Activated naive CD8-positive, alpha-beta T cell (primary cell): ENCODE measurements around the gene THOP1.

ENCODE experiments used
- H3K27ac Mint-ChIP-seq: one replicate; pipeline ENCODE4 v1.8.0; 2021; ENCODE audit warnings: mixed read lengths
- H3K27me3 Mint-ChIP-seq: one replicate; pipeline ENCODE4 v1.8.0; 2021; ENCODE audit warnings: mixed read lengths
- H3K36me3 Mint-ChIP-seq: one replicate; pipeline ENCODE4 v1.8.0; 2021; ENCODE audit warnings: mixed read lengths
- H3K4me1 Mint-ChIP-seq: one replicate; pipeline ENCODE4 v1.8.0; 2021; ENCODE audit warnings: low read depth, mixed read lengths
- H3K4me3 Mint-ChIP-seq: one replicate; pipeline ENCODE4 v1.8.0; 2021; ENCODE audit warnings: mild to moderate bottlenecking, mixed read lengths
- H3K9me3 Mint-ChIP-seq: one replicate; pipeline ENCODE4 v1.8.0; 2021; ENCODE audit warnings: low read depth, mixed read lengths

Gene THOP1

GRCh38 chr19:2758601-2759313 is 26.5 kb upstream of the THOP1 start:
- H3K27ac Mint-ChIP-seq: no peak overlapping the region
- no peak overlapping the region for H3K4me3 Mint-ChIP-seq
- no peaks in the 10 kb centered on the region for H3K36me3 Mint-ChIP-seq
- H3K4me1 Mint-ChIP-seq: peaks cover 2% of the 10 kb centered on the region
- no peaks in the 10 kb centered on the region for H3K9me3 Mint-ChIP-seq
- no peaks in the 10 kb centered on the region for H3K27me3 Mint-ChIP-seq

- Mint-ChIP-seq H3K4me1 (peaks cover 2% of the 10 kb centered on the region), H3K36me3 (no peaks in the 10 kb centered on the region), H3K4me3 (no peak overlapping the region), H3K9me3 (no peaks in the 10 kb centered on the region), H3K27me3 (no peaks in the 10 kb centered on the region), H3K27ac (no peak overlapping the region)
Measured at GRCh38 chr19:2759362-2759761, 25.9 kb upstream of the THOP1 start.

GRCh38 chr19:2759965-2760364 is 25.3 kb upstream of the THOP1 start:
- H3K36me3 Mint-ChIP-seq: no peaks in the 10 kb centered on the region
- no peak overlapping the region for H3K4me3 Mint-ChIP-seq
- no peaks in the 10 kb centered on the region for H3K9me3 Mint-ChIP-seq
- H3K27me3 Mint-ChIP-seq: no peaks in the 10 kb centered on the region
- peaks cover 2% of the 10 kb centered on the region for H3K4me1 Mint-ChIP-seq
- H3K27ac Mint-ChIP-seq: no peak overlapping the region

GRCh38 chr19:2761309-2761677 is 24.0 kb upstream of the THOP1 start:
- no peaks in the 10 kb centered on the region for H3K9me3 Mint-ChIP-seq

GRCh38 chr19:2761876-2762782 is 23.2 kb upstream of the THOP1 start:
- H3K36me3 Mint-ChIP-seq: no peaks in the 10 kb centered on the region
- H3K27ac Mint-ChIP-seq: no peak overlapping the region
- H3K4me1 Mint-ChIP-seq: peaks cover 2% of the 10 kb centered on the region
- no peaks in the 10 kb centered on the region for H3K27me3 Mint-ChIP-seq
- H3K9me3 Mint-ChIP-seq: no peaks in the 10 kb centered on the region
- no peak overlapping the region for H3K4me3 Mint-ChIP-seq

More at GRCh38 chr19:2761309-2761677, 24.0 kb upstream of the THOP1 start:
- H3K36me3 Mint-ChIP-seq: no peaks in the 10 kb centered on the region
- H3K27me3 Mint-ChIP-seq: no peaks in the 10 kb centered on the region
- H3K4me1 Mint-ChIP-seq: peaks cover 2% of the 10 kb centered on the region
- no peak overlapping the region for H3K27ac Mint-ChIP-seq
- no peak overlapping the region for H3K4me3 Mint-ChIP-seq

- H3K27me3 Mint-ChIP-seq: no peaks in the 10 kb centered on the region
- H3K36me3 Mint-ChIP-seq: no peaks in the 10 kb centered on the region
- no peaks in the 10 kb centered on the region for H3K9me3 Mint-ChIP-seq
- H3K4me1 Mint-ChIP-seq: peaks cover 2% of the 10 kb centered on the region
- H3K4me3 Mint-ChIP-seq: no peak overlapping the region
- no peak overlapping the region for H3K27ac Mint-ChIP-seq
Measured at GRCh38 chr19:2762783-2763496, 22.4 kb upstream of the THOP1 start.

GRCh38 chr19:2763687-2764086 is 21.6 kb upstream of the THOP1 start:
- H3K27me3 Mint-ChIP-seq: no peaks in the 10 kb centered on the region
- H3K9me3 Mint-ChIP-seq: no peaks in the 10 kb centered on the region
- no peak overlapping the region for H3K27ac Mint-ChIP-seq
- H3K36me3 Mint-ChIP-seq: no peaks in the 10 kb centered on the region
- no peak overlapping the region for H3K4me3 Mint-ChIP-seq
- H3K4me1 Mint-ChIP-seq: peaks cover 2% of the 10 kb centered on the region

GRCh38 chr19:2764945-2765344 is 20.4 kb upstream of the THOP1 start:
- no peaks in the 10 kb centered on the region for H3K4me1 Mint-ChIP-seq
- H3K27me3 Mint-ChIP-seq: no peaks in the 10 kb centered on the region
- H3K27ac Mint-ChIP-seq: no peak overlapping the region
- H3K4me3 Mint-ChIP-seq: no peak overlapping the region
- H3K36me3 Mint-ChIP-seq: no peaks in the 10 kb centered on the region
- H3K9me3 Mint-ChIP-seq: no peaks in the 10 kb centered on the region

GRCh38 chr19:2765376-2765775 is 19.9 kb upstream of the THOP1 start:
- no peak overlapping the region for H3K4me3 Mint-ChIP-seq
- H3K27me3 Mint-ChIP-seq: no peaks in the 10 kb centered on the region
- no peaks in the 10 kb centered on the region for H3K9me3 Mint-ChIP-seq
- H3K4me1 Mint-ChIP-seq: no peaks in the 10 kb centered on the region
- no peak overlapping the region for H3K27ac Mint-ChIP-seq
- H3K36me3 Mint-ChIP-seq: no peaks in the 10 kb centered on the region

GRCh38 chr19:2766594-2767372 is 18.5 kb upstream of the THOP1 start:
- no peak overlapping the region for H3K4me3 Mint-ChIP-seq
- no peak overlapping the region for H3K27ac Mint-ChIP-seq
- H3K27me3 Mint-ChIP-seq: no peaks in the 10 kb centered on the region
- H3K9me3 Mint-ChIP-seq: no peaks in the 10 kb centered on the region
- no peaks in the 10 kb centered on the region for H3K4me1 Mint-ChIP-seq
- H3K36me3 Mint-ChIP-seq: no peaks in the 10 kb centered on the region

GRCh38 chr19:2767688-2768087 is 17.6 kb upstream of the THOP1 start:
- Mint-ChIP-seq H3K36me3 (no peaks in the 10 kb centered on the region), H3K4me1 (peaks cover 5% of the 10 kb centered on the region), H3K27ac (no peak overlapping the region), H3K4me3 (no peak overlapping the region), H3K9me3 (no peaks in the 10 kb centered on the region), H3K27me3 (no peaks in the 10 kb centered on the region)

GRCh38 chr19:2768365-2769132 is 16.8 kb upstream of the THOP1 start:
- Mint-ChIP-seq H3K36me3 (no peaks in the 10 kb centered on the region), H3K4me3 (no peak overlapping the region), H3K9me3 (no peaks in the 10 kb centered on the region), H3K4me1 (peaks cover 5% of the 10 kb centered on the region), H3K27ac (no peak overlapping the region), H3K27me3 (no peaks in the 10 kb centered on the region)

GRCh38 chr19:2769218-2769617 is 16.1 kb upstream of the THOP1 start:
- Mint-ChIP-seq H3K27ac (no peak overlapping the region), H3K36me3 (no peaks in the 10 kb centered on the region), H3K27me3 (no peaks in the 10 kb centered on the region), H3K4me3 (no peak overlapping the region), H3K9me3 (no peaks in the 10 kb centered on the region), H3K4me1 (peaks cover 5% of the 10 kb centered on the region)
